Measurements from ENCODE around the gene OLA1.

The OLA1 gene

DNA sequence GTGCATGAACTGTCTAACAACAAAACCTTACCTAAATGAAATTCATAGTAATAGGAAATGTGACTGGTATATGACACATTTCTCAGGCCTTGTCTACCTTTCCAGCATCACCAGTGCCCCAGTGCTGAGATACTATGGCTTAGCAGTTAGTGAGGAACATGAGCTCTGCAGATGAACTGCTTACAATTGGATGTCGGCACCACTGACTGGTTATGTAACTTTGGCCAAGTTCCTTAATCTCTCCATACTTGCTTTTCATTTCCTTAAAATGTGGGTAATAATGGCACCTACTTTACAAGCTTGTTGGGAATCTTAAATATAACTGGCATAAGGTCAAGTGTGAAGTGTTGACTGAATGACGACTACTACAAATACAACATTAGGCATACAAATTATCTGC lies 136.3 kb downstream of the OLA1 start:
- DNase-seq = no peak

- no peak for DNase-seq
Observed at GRCh38 chr2:174108579-174108978, 139.8 kb downstream of the OLA1 start.

DNA sequence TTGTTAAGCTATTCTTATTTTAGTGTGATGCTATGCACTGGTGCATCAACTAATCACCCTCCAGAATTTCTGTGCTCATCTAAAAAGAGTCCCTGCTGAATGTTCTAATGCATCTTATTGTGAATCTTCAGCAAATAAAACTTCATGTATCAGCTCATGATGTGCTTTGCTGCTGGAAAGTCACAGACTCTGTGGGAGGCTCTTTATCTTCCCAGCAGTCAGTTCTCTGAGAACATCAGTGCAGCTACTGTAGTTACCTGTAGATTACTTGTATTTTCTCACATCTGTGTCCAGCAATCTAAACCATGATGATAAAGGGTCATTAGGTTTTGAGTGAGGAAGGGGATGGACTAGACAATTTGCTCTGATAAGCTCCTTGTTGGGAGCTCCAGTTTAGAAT lies 141.6 kb downstream of the OLA1 start:
- DNase-seq = no peak

- DNase-seq = no peak
Observed at GRCh38 chr2:174094542-174094941, 153.8 kb downstream of the OLA1 start.

DNA sequence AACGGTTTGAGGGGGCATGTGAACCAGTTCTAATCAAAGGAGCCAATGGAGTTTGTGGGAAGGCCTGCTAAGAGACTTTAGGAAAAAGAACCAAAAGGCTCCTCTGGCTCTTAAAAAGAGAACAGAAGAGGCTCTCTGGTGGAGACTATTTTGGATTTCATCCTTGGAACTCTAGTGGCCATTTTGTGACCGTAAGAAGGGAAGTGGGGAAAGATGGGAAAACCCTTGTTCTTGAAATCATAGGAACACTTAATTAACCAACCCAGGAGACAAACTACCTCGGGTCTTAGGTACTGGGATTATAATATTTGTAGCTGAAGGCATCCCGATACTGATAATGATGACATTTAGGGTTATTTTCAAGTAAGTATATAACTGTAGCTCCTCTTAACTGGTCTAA lies 157.9 kb downstream of the OLA1 start:
- no peak for DNase-seq

DNA sequence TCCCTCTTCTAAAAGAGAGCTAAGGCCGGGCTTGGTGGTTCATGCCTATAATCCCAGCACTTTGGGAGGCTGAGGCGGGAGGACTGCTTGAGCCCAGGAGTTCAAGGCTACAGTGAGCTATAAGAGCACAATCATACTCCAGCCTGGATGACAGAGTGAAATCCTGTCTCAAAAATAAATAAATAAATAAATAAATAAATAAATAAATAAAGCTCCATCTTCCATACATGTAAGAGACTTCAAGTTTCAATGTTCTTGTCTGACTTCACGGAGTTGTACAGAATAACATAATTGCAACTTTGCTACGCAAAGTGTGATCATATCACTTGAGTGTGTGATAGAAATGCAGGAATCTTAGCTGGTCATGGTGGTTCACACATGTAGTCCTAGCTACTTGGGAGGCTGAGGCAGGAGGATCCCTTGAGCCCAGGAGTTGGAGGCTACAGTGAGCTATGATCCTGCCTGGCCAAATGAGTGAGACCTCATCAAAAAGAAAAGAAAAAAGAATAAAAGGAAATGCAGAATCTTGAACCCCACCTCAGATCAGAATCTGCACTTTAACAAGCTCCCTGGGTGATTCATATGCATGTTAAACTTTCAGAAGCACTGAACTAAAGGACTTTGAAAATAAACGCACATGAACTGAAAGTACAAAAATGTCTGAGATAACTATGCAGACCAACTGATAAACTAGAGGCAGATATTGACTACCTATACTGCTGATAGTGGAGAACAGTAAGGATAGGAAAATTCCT lies 159.4 kb downstream of the OLA1 start:
- DNase-seq = no peak

- DNase-seq = no peak
Observed at GRCh38 chr2:174086708-174087107, 161.6 kb downstream of the OLA1 start.

- no peak for DNase-seq
Observed at GRCh38 chr2:174085781-174086180, 162.6 kb downstream of the OLA1 start.

DNA sequence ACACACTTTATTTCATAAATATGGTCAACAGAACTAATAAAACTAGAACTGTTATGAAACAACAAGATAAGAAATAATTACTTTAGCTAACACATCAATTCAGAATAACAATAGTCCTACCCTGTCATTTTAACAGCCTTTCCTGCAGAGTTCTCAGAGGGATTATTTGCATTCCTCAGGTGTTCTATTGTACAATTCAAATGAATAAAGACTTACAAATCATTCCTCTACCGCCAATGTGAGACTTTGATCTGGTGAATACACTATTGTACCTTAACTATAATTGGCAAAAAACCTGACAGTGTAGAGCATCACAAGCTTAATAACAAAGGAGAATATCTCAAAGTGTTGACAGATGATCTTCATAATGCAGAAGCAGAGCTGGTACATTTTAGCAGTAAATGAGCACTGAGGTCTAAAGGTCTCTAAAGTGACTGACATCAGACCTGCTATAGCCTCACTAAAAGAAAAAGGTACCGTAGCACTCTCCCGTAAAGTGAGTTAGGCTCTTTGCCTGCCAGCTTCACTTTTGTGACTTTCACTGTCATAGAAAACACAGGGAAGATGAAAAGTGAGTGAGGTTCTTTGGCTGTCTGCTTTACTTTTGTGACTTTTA lies 164.4 kb downstream of the OLA1 start:
- DNase-seq = no peak

- DNase-seq = no peak
Observed at GRCh38 chr2:174080672-174081121, 167.6 kb downstream of the OLA1 start.

DNA sequence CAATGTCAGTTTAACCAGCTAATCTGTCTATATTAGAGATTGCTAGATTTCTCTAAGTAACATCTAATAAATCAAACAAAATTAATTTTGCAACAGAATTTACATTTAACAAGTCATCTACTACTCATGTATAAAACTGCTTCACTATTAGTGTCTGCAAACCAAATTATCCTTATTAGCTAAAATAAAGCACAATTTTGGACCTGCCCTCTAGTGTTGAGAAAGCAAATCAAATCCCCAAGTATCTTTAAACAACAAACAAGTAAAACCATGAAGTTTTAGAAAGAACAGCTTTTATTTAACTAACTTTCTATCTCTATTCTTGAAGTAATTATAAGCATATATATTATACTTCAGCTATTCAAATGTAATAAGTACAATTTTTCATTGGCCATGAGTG lies 170.1 kb downstream of the OLA1 start:
- no peak for DNase-seq

DNA sequence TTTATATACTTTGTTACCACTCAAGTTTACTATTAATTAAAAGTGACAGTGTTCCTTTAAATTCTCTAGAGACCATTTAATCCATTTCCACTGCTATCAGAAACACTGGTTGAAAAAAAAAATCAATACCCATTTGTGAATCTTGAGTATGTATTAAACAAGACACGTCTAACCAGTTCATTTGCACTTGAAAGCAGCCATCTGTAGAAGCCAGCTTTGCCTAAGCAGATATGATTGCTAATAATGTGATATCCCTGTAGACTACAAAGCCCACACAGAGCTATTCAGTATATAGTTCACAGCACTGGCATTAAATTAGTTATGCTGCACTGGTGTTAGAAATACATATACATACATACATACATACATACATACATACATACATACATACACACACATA lies 171.4 kb downstream of the OLA1 start:
- no peak for DNase-seq

GRCh38 chr2:174076040-174076439 lies 172.3 kb downstream of the OLA1 start:
- DNase-seq = no peak

- no peak for DNase-seq
Observed at GRCh38 chr2:174074831-174075230, 173.5 kb downstream of the OLA1 start.

GRCh38 chr2:174072857-174073256 lies 175.5 kb downstream of the OLA1 start:
- DNase-seq = no peak

DNA sequence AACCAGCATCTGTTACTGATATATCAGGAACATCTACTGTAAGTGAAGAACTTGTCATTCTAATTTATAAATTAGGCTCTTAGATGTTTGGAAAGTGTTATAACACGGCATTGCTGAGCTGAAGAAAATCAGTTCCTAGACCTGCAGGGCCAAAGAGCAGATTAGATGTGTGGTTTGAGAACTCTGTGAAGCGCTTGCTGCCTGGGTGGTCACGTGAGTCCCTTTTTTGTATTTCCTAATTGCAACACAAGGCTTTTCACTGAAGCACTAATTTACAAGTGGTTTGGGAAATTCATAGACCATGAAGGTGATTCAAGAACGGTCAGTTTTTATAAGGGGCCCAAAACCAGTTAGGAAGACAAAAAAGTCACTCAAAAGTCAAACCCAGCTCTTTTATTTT lies 176.3 kb downstream of the OLA1 start:
- no peak for DNase-seq

- DNase-seq = no peak
Observed at GRCh38 chr2:174071321-174071720, 177.0 kb downstream of the OLA1 start.

DNA sequence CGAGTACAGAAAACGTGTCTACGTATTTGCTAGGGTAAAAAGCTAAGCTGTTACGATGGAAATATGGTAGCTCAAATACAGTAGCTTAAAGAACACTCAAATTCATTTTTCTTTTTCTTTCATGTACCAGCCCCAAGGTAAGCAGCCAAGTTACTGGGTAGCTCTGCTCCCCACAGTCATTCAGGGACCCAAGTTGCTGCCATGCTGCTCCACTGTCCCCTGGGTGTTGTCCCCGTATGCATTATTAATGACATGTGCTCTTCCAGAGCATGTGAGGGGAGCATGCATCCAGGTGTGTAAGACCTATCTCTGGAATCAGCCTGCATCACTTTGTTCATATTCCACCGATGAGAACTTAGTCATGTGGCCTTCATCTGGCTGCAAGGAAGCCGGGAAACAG lies 178.1 kb downstream of the OLA1 start:
- no peak for DNase-seq

GRCh38 chr2:174067815-174068214 lies 180.5 kb downstream of the OLA1 start:
- DNase-seq = no peak

DNA sequence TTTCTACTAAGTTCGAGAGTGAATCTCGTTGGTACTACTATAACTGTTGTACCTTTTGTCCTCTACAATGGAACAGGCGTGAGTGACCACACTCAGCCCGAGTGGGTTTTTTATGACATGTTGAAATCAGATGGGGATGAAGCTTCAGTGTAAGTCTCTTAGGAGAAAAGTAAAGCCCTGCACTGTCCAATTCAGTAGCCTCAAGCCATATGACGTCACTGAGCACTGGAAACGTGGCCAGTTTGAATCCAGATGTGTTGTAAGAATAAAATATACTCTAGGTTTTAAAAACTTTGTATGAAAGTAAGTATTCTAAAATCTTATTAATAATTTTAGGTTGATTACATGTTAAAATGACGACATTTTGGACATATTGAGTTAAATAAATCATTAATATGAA lies 181.5 kb downstream of the OLA1 start:
- DNase-seq = no peak

GRCh38 chr2:174063492-174064092 lies 184.7 kb downstream of the OLA1 start:
- DNase-seq = no peak

- DNase-seq = no peak
Observed at GRCh38 chr2:174062934-174063333, 185.4 kb downstream of the OLA1 start.

GRCh38 chr2:174059884-174060244 lies 188.5 kb downstream of the OLA1 start:
- DNase-seq = no peak

DNA sequence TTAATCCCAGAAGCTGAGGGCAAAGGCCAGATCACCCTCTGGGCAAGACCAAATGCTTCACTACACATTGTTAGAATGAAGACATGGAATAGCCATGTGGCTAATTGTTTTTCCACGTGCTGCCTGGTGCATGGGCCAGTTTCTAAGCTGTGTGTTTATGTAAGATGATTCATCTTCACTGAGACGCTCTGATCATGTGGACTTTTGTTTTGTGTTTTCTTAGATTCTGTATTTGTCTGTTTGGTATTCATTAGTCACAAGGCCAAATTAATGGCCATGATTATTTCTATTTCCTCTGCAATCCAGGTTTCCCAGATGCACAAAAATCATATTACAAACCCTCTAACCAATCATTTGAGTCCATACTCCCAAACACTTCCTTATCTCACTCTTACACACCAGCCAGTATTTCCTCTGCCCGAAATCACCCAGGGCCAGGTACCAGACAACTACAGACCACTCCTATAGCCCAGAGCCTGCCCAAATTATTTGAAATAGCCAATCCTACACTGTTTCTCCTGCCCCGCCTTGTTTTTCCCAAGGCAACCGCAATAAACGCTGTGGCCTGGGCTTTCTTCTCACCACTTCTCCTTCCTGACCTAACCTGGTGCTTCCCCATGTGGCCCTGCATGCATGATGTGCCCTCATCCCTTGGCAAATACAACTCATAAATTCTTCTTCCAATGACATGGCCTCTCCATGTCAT lies 189.0 kb downstream of the OLA1 start:
- no peak for DNase-seq

Measured in cerebellar nuclear complex (tissue), 1 donor.